Central memory CD4-positive, alpha-beta T cell (primary cell): ENCODE results near the gene GCK.

Experiments
- DNase-seq: peaks from one replicate; pipeline ENCODE4 v3.0.0; 2022

The GCK gene

GRCh38 chr7:44222074-44222473 lies 32.8 kb upstream of the GCK start:
- DNase-seq, result no peak

- DNase-seq, result no peak
Observed at GRCh38 chr7:44221231-44221791, 32.1 kb upstream of the GCK start.

- DNase-seq, result no peak
Observed at GRCh38 chr7:44220358-44221112, 31.3 kb upstream of the GCK start.

GRCh38 chr7:44220046-44220357 lies 30.8 kb upstream of the GCK start:
- DNase-seq, result no peak

- DNase-seq, result no peak
Observed at GRCh38 chr7:44219371-44220045, 30.3 kb upstream of the GCK start.

- DNase-seq, result no peak
Observed at GRCh38 chr7:44218418-44219201, 29.4 kb upstream of the GCK start.

- DNase-seq, result no peak
Observed at GRCh38 chr7:44217852-44218402, 28.7 kb upstream of the GCK start.

- DNase-seq, result no peak
Observed at GRCh38 chr7:44217223-44217714, 28.0 kb upstream of the GCK start.

- no peak for DNase-seq
Observed at GRCh38 chr7:44216521-44217222, 27.4 kb upstream of the GCK start.

GRCh38 chr7:44216019-44216418 lies 26.8 kb upstream of the GCK start:
- no peak for DNase-seq

GRCh38 chr7:44215531-44215930 lies 26.3 kb upstream of the GCK start:
- no peak for DNase-seq

GRCh38 chr7:44213877-44214388 lies 24.7 kb upstream of the GCK start:
- no peak for DNase-seq

GRCh38 chr7:44213206-44213876 lies 24.1 kb upstream of the GCK start:
- DNase-seq, result no peak

GRCh38 chr7:44212581-44213184 lies 23.4 kb upstream of the GCK start:
- no peak for DNase-seq

GRCh38 chr7:44212018-44212417 lies 22.8 kb upstream of the GCK start:
- DNase-seq, result no peak

GRCh38 chr7:44211126-44211675 lies 22.0 kb upstream of the GCK start:
- no peak for DNase-seq

- DNase-seq, result no peak
Observed at GRCh38 chr7:44210107-44210506, 20.9 kb upstream of the GCK start.

- no peak for DNase-seq
Observed at GRCh38 chr7:44208085-44208484, 18.8 kb upstream of the GCK start.

GRCh38 chr7:44206008-44206407 lies 16.8 kb upstream of the GCK start:
- no peak for DNase-seq

GRCh38 chr7:44201813-44202212 lies 12.6 kb upstream of the GCK start:
- no peak for DNase-seq
